GM23248 (cell line): ENCODE measurements around the gene MMP23B. TPM values are rescaled to one million over a fixed set of nuclear protein-coding genes. Genes with fewer than 3 reads are reported as not detected.

ENCODE experiments used
- DNase-seq: peaks from one replicate; pipeline ENCODE4 v3.0.0-alpha.2; 2015
- H2AFZ ChIP-seq: fragments of 200-600 bp; sonication (generic); 2 replicates; pipeline ENCODE4 v1.6.1; 2016; ENCODE audit warnings: antibody characterized with exemption
- H3F3A ChIP-seq: fragments of 200-600 bp; sonication (generic); 2 replicates; pipeline ENCODE4 v1.6.1; 2016; ENCODE audit warnings: mild to moderate bottlenecking, antibody characterized with exemption, mixed run types; ENCODE audit not compliant: insufficient read depth
- H3K27ac ChIP-seq: fragments of 200-600 bp; sonication (generic); 2 replicates; pipeline ENCODE4 v1.5.1; 2016; ENCODE audit warnings: mild to moderate bottlenecking
- H3K27me3 ChIP-seq: fragments of 200-600 bp; sonication (generic); replicated peaks from 2 replicates; pipeline ENCODE4 v1.6.1; 2016; ENCODE audit warnings: mild to moderate bottlenecking; ENCODE audit not compliant: insufficient read depth
- H3K36me3 ChIP-seq: fragments of 200-600 bp; sonication (generic); 2 replicates; pipeline ENCODE4 v1.6.1; 2016; ENCODE audit warnings: low read depth, mild to moderate bottlenecking
- H3K4me1 ChIP-seq: fragments of 200-600 bp; sonication (generic); 2 replicates; pipeline ENCODE4 v1.6.1; 2016; ENCODE audit warnings: mild to moderate bottlenecking; ENCODE audit not compliant: insufficient read depth
- H3K4me2 ChIP-seq: fragments of 200-600 bp; sonication (generic); one replicate; pipeline ENCODE4 v1.6.1; 2016; ENCODE audit warnings: mild to moderate bottlenecking; ENCODE audit not compliant: unreplicated experiment
- H3K4me3 ChIP-seq: fragments of 200-600 bp; sonication (generic); 2 replicates; pipeline ENCODE4 v1.5.1; 2016; ENCODE audit warnings: mild to moderate bottlenecking
- H3K79me2 ChIP-seq: fragments of 200-600 bp; sonication (generic); 2 replicates; pipeline ENCODE4 v1.6.1; 2016; ENCODE audit warnings: mild to moderate bottlenecking; ENCODE audit not compliant: insufficient read depth
- H3K9ac ChIP-seq: fragments of 200-600 bp; sonication (generic); 2 replicates; pipeline ENCODE4 v1.6.1; 2016; ENCODE audit warnings: mild to moderate bottlenecking
- H3K9me2 ChIP-seq: fragments of 200-600 bp; sonication (generic); 2 replicates; pipeline ENCODE4 v1.6.1; 2016; ENCODE audit warnings: mixed run types, mild to moderate bottlenecking, moderate library complexity; ENCODE audit not compliant: insufficient read depth
- H3K9me3 ChIP-seq: fragments of 200-600 bp; sonication (generic); one replicate; pipeline ENCODE4 v1.6.1; 2017; ENCODE audit warnings: low read depth
- H4K20me1 ChIP-seq: fragments of 200-600 bp; sonication (generic); 2 replicates; pipeline ENCODE4 v1.6.0; 2016; ENCODE audit not compliant: insufficient read depth
- EZH2 ChIP-seq: fragments of 200-600 bp; sonication (generic); IDR thresholded peaks from 2 replicates; pipeline ENCODE4 v1.6.1; 2018; ENCODE audit warnings: antibody characterized with exemption, mild to moderate bottlenecking; ENCODE audit not compliant: insufficient read depth, poor library complexity, severe bottlenecking
- EZH2phosphoT487 ChIP-seq: fragments of 200-600 bp; sonication (generic); IDR thresholded peaks from 2 replicates; pipeline ENCODE4 v1.6.1; 2018; ENCODE audit warnings: antibody characterized with exemption, moderate library complexity, mild to moderate bottlenecking, low read depth; ENCODE audit not compliant: insufficient read depth
- WGBS, 2 experiments: methylation state at CpG; one replicate each; pipeline ENCODE4 v1.1.6; 2015 to 2017; ENCODE audit warnings: low lambda C conversion rate in 2 of 2, low coverage in 1 of 2; ENCODE audit errors: missing lambda C conversion rate in 2 of 2; 5-methylcytosine and 5-hydroxymethylcytosine counted together
- in situ Hi-C: fragments of 300-500 bp; cut with MboI; formaldehyde crosslinking; loops from 2 replicates; pipeline ENCODE4 v1.15.0; 2020
- polyA plus RNA-seq: library from polyadenylated mRNA; unstranded; fragments of >200 nt; fragmentation: Nextera tagmentation; extraction: Ambion mirVana; gene quantifications from 2 replicates; pipeline ENCODE4 v1.2.1, GENCODE V29; 2016
- total RNA-seq: library from RNA; depleted of rRNA; stranded (reverse); fragments of >200 nt; shearing (Covaris generic); gene quantifications from 2 replicates; pipeline ENCODE4 v1.2.3, GENCODE V29; 2014

Gene MMP23B
- total and polyA plus RNA-seq, 2 experiments from 2014 or later, result 1.1 TPM; not detected in 1

GRCh38 chr1:1605034-1605591 is 26.9 kb upstream of the MMP23B start:
- Histone ChIP-seq H3K27ac (no peak overlapping the region), H3K27me3 (no peaks in the 10 kb centered on the region), H3K4me3 (no peak overlapping the region), H3K79me2 (no peaks in the 10 kb centered on the region), H3K4me2 (no peak overlapping the region), H3K36me3 (no peaks in the 10 kb centered on the region), H3F3A (0 out of 2 replicates have a peak, but pooled peaks cover 4% of the 10 kb centered on the region), H3K9me2 (no peaks in the 10 kb centered on the region), H3K9me3 (no peaks in the 10 kb centered on the region), H2AFZ (no peak overlapping the region), H3K9ac (no peak overlapping the region), H4K20me1 (no peaks in the 10 kb centered on the region), H3K4me1 (no peaks in the 10 kb centered on the region)
- in situ Hi-C loops, result no loop called here
- TF ChIP-seq EZH2phosphoT487 (no peak), EZH2 (no peak)
- 37 to 57% methylated on average over 9 to 14 of the region's 14 CpGs for WGBS, 2 experiments
- DNase-seq, result no peak

- Histone ChIP-seq H3K4me2 (no peak overlapping the region), H3K9me3 (no peaks in the 10 kb centered on the region), H3K27ac (no peak overlapping the region), H3F3A (0 out of 2 replicates have a peak, but pooled peaks cover 4% of the 10 kb centered on the region), H3K4me1 (no peaks in the 10 kb centered on the region), H3K27me3 (no peaks in the 10 kb centered on the region), H3K9me2 (no peaks in the 10 kb centered on the region), H2AFZ (no peak overlapping the region), H4K20me1 (no peaks in the 10 kb centered on the region), H3K4me3 (no peak overlapping the region), H3K79me2 (no peaks in the 10 kb centered on the region), H3K9ac (no peak overlapping the region), H3K36me3 (no peaks in the 10 kb centered on the region)
- in situ Hi-C loops, result no loop called here
- TF ChIP-seq EZH2phosphoT487, result no peak
- no peak for TF ChIP-seq EZH2
- 91% methylated on average over 17 of the region's 17 CpGs; no CpG with 5 or more reads in 1 of the 2 experiments for WGBS, 2 experiments
- DNase-seq, result no peak
Measured at GRCh38 chr1:1605724-1606123, 26.2 kb upstream of the MMP23B start.

- DNase-seq, result no peak
Measured at GRCh38 chr1:1606232-1606631, 25.7 kb upstream of the MMP23B start.

GRCh38 chr1:1609822-1610485 is 22.0 kb upstream of the MMP23B start:
- no peaks in the 10 kb centered on the region for H3K4me1 ChIP-seq
- DNase-seq, result no peak
- in situ Hi-C loops, result no loop called here
- TF ChIP-seq EZH2, result no peak
- H3K79me2 ChIP-seq, result peaks cover 17% of the 10 kb centered on the region
- H4K20me1 ChIP-seq, result no peaks in the 10 kb centered on the region
- H3K4me2 ChIP-seq, result no peak overlapping the region
- H3K27me3 ChIP-seq, result no peaks in the 10 kb centered on the region
- H3K36me3 ChIP-seq, result no peaks in the 10 kb centered on the region
- no peaks in the 10 kb centered on the region for H3K9me2 ChIP-seq
- no peak overlapping the region for H3K4me3 ChIP-seq
- H3F3A ChIP-seq, result peaks cover 21% of the 10 kb centered on the region
- 76% methylated on average over 12 of the region's 12 CpGs for WGBS, 2 experiments
- H3K9me3 ChIP-seq, result no peaks in the 10 kb centered on the region
- no peak overlapping the region for H3K27ac ChIP-seq
- no peak overlapping the region for H3K9ac ChIP-seq
- H2AFZ ChIP-seq, result no peak overlapping the region

More at GRCh38 chr1:1606232-1606631, 25.7 kb upstream of the MMP23B start:
- no peak overlapping the region for H3K9ac ChIP-seq
- in situ Hi-C loops, result no loop called here
- H3K9me2 ChIP-seq, result no peaks in the 10 kb centered on the region
- H2AFZ ChIP-seq, result no peak overlapping the region
- H4K20me1 ChIP-seq, result no peaks in the 10 kb centered on the region
- H3K4me3 ChIP-seq, result no peak overlapping the region
- no peaks in the 10 kb centered on the region for H3K27me3 ChIP-seq
- H3K4me2 ChIP-seq, result no peak overlapping the region
- H3K4me1 ChIP-seq, result no peaks in the 10 kb centered on the region
- H3K9me3 ChIP-seq, result no peaks in the 10 kb centered on the region
- no peak overlapping the region for H3K27ac ChIP-seq
- 0 out of 2 replicates have a peak, but pooled peaks cover 4% of the 10 kb centered on the region for H3F3A ChIP-seq
- no peak for TF ChIP-seq EZH2
- TF ChIP-seq EZH2phosphoT487, result no peak
- WGBS, 2 experiments, result 67 to 85% methylated on average over 3 to 12 of the region's 13 CpGs
- H3K79me2 ChIP-seq, result no peaks in the 10 kb centered on the region
- no peaks in the 10 kb centered on the region for H3K36me3 ChIP-seq
